ENCODE results near the gene CHGA.

DNA sequence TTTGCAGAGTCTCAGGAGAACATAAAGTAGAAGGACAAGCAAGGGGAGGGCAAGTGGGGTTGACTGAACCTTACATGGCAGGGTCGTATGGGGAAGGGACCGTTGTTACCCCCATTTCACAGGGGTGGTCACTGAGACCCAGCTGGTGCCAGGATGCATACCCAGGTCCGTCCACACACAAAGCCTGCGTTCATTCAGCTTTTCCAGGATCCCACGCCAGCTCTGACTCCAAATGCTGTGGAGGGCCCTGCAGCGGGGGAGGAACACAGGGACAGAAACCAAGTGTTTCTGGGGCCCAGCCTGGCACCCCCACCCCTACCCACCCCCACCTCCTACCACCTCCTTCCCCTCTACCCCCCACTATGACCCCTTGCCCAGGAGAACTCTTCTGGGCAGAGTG, 16.5 kb upstream of the CHGA start:
- no peak for TF ChIP-seq ZBTB21 (CRISPR knock-in tag; IDR thresholded peaks at IDR 0.05; ENCODE audit: borderline replicate concordance)
- TF ChIP-seq CTCF (IDR thresholded peaks at IDR 0.05): no peak
- no peak for TF ChIP-seq MAX (CRISPR knock-in tag; IDR thresholded peaks at IDR 0.05)
- TF ChIP-seq TP53 (CRISPR knock-in tag; IDR thresholded peaks at IDR 0.05): no peak
- no peak for TF ChIP-seq NFYB (CRISPR knock-in tag; conservative IDR thresholded peaks at IDR 0.05; ENCODE audit: low read depth)
- TF ChIP-seq, protein P1, sequence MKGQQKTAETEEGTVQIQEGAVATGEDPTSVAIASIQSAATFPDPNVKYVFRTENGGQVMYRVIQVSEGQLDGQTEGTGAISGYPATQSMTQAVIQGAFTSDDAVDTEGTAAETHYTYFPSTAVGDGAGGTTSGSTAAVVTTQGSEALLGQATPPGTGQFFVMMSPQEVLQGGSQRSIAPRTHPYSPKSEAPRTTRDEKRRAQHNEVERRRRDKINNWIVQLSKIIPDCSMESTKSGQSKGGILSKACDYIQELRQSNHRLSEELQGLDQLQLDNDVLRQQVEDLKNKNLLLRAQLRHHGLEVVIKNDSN (CRISPR knock-in tag; IDR thresholded peaks at IDR 0.05): no peak
